Endodermal cell (in vitro differentiated cells): Measurements from ENCODE around the gene WWC2. TPM values are rescaled to one million over a fixed set of nuclear protein-coding genes. Genes with fewer than 3 reads are reported as not detected.

Experiments
- DNase-seq: peaks from one replicate; pipeline ENCODE4 v3.0.0-alpha.2; 2017
- H3K27ac ChIP-seq: 2 replicates; pipeline ENCODE4 v1.5.1; 2013; ENCODE audit warnings: mild to moderate bottlenecking, low read depth, low read length, moderate library complexity
- H3K27me3 ChIP-seq: 2 replicates; pipeline ENCODE4 v1.6.1; 2013; ENCODE audit warnings: mild to moderate bottlenecking, low read length, moderate library complexity; ENCODE audit not compliant: insufficient read depth, control insufficient read depth, poor library complexity, severe bottlenecking
- H3K36me3 ChIP-seq: 2 replicates; pipeline ENCODE4 v1.7.0; 2013; ENCODE audit warnings: mild to moderate bottlenecking, low read length, moderate library complexity; ENCODE audit not compliant: control insufficient read depth, insufficient read depth
- H3K4me1 ChIP-seq: one replicate; pipeline ENCODE4 v1.7.0; 2013; ENCODE audit warnings: low read length; ENCODE audit not compliant: control insufficient read depth, insufficient read depth
- H3K4me3 ChIP-seq: 2 replicates; pipeline ENCODE4 v1.5.1; 2013; ENCODE audit warnings: mild to moderate bottlenecking, low read length, moderate library complexity
- H3K9ac ChIP-seq: 2 replicates; pipeline ENCODE4 v1.6.1; 2013; ENCODE audit warnings: mild to moderate bottlenecking, low read length, moderate library complexity; ENCODE audit not compliant: poor library complexity, severe bottlenecking; ENCODE audit errors: extremely low read depth
- H3K9me3 ChIP-seq: 2 replicates; pipeline ENCODE4 v1.6.1; 2013; ENCODE audit warnings: mild to moderate bottlenecking, low read length, moderate library complexity; ENCODE audit not compliant: control insufficient read depth
- H3K27ac Mint-ChIP-seq: 2 replicates; pipeline ENCODE4 v1.8.0; 2020; ENCODE audit warnings: mixed read lengths
- H3K27me3 Mint-ChIP-seq: 2 replicates; pipeline ENCODE4 v1.8.0; 2021; ENCODE audit warnings: mild to moderate bottlenecking, mixed read lengths; ENCODE audit not compliant: insufficient read depth
- H3K36me3 Mint-ChIP-seq: 2 replicates; pipeline ENCODE4 v1.8.0; 2020; ENCODE audit warnings: low read depth, mixed read lengths
- H3K4me1 Mint-ChIP-seq: 2 replicates; pipeline ENCODE4 v1.8.0; 2020; ENCODE audit warnings: mixed read lengths
- H3K4me3 Mint-ChIP-seq: 2 replicates; pipeline ENCODE4 v1.8.0; 2020; ENCODE audit warnings: mild to moderate bottlenecking, moderate library complexity, mixed read lengths
- H3K9me3 Mint-ChIP-seq: 2 replicates; pipeline ENCODE4 v1.8.0; 2020; ENCODE audit warnings: mild to moderate bottlenecking, mixed read lengths
- CTCF ChIP-seq: fragments of 200-600 bp; sonication (generic); conservative IDR thresholded peaks from 2 replicates; pipeline ENCODE4 v1.5.0; 2021; ENCODE audit warnings: antibody characterized with exemption, mild to moderate bottlenecking
- WGBS, 2 experiments: methylation state at CpG; one replicate each; pipeline versions ENCODE4 v1.1.5 to v1.1.7; 2013; ENCODE audit warnings: missing lambda C conversion rate in 2 of 2, mixed read lengths in 1 of 2; ENCODE audit not compliant: insufficient coverage in 1 of 2, insufficient read length in 1 of 2; 5-methylcytosine and 5-hydroxymethylcytosine counted together
- total RNA-seq, 2 donors: library from RNA; stranded (reverse); fragmentation: NEBNext Ultra II Directional in 1 of 2; extraction: Animal tissue kit (Norgen Biotek cat#: 25700) in 1 of 2; gene quantifications; 2 replicates in 1 of 2; 3 replicates in 1 of 2; pipeline ENCODE4 v1.2.1, GENCODE V29; 2021

The WWC2 gene
- total RNA-seq, 2 donors from 2014 or later = 98.2 to 108 TPM

- Histone ChIP-seq H3K4me1 (no peaks in the 10 kb centered on the region), H3K4me3 (no peak overlapping the region), H3K27me3 (no peaks in the 10 kb centered on the region), H3K9ac (no peak overlapping the region), H3K9me3 (peaks cover 6% of the 10 kb centered on the region), H3K27ac (no peak overlapping the region), H3K36me3 (peaks cover 72% of the 10 kb centered on the region)
- no peak for DNase-seq
- no peak overlapping the region for H3K4me3 Mint-ChIP-seq
- no peaks in the 10 kb centered on the region for H3K9me3 Mint-ChIP-seq
- H3K27me3 Mint-ChIP-seq = no peaks in the 10 kb centered on the region
- no peaks in the 10 kb centered on the region for H3K4me1 Mint-ChIP-seq
- 98% methylated on average over 2 of the region's 4 CpGs; no CpG with 5 or more reads in 1 of the 2 experiments for WGBS, 2 experiments
- TF ChIP-seq CTCF = no peak
- H3K36me3 Mint-ChIP-seq = peaks cover 13% of the 10 kb centered on the region
- no peak overlapping the region for H3K27ac Mint-ChIP-seq
Measured at GRCh38 chr4:183214912-183215488, 115.9 kb downstream of the WWC2 start.

DNA sequence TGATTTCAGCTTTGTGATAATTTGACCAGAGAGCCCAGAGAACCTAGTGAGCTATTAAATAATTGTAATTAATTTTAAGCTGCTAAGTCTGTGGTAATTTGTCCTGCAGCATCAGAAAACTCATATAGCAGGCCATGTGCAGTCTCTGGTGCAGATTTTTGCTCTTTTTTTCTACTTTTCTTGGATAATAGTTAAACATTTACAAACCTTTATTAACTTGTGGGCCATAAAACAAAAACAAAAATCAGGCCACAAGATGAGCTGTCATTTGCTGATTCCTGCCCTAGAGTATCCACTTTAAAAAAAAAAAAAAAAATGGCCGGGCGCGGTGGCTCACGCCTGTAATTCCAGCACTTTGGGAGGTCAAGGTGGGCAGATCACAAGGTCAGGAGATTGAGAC lies 121.2 kb downstream of the WWC2 start:
- no peak overlapping the region for H3K4me3 Mint-ChIP-seq
- Histone ChIP-seq H3K27ac (no peak overlapping the region), H3K27me3 (no peaks in the 10 kb centered on the region), H3K4me3 (no peak overlapping the region), H3K36me3 (peaks cover 68% of the 10 kb centered on the region), H3K4me1 (no peaks in the 10 kb centered on the region), H3K9me3 (peaks cover 6% of the 10 kb centered on the region), H3K9ac (no peak overlapping the region)
- no peak for DNase-seq
- no peak for TF ChIP-seq CTCF
- H3K27me3 Mint-ChIP-seq = no peaks in the 10 kb centered on the region
- H3K4me1 Mint-ChIP-seq = peaks cover 9% of the 10 kb centered on the region
- H3K9me3 Mint-ChIP-seq = no peaks in the 10 kb centered on the region
- H3K36me3 Mint-ChIP-seq = peaks cover 24% of the 10 kb centered on the region
- WGBS, 2 experiments = 100% methylated on average over 3 of the region's 4 CpGs; no CpG with 5 or more reads in 1 of the 2 experiments
- H3K27ac Mint-ChIP-seq = no peak overlapping the region

GRCh38 chr4:183223053-183223452 lies 124.0 kb downstream of the WWC2 start:
- Histone ChIP-seq H3K27me3 (no peaks in the 10 kb centered on the region), H3K27ac (no peak overlapping the region), H3K9me3 (peaks cover 6% of the 10 kb centered on the region), H3K4me1 (no peaks in the 10 kb centered on the region), H3K9ac (no peak overlapping the region), H3K36me3 (peaks cover 62% of the 10 kb centered on the region), H3K4me3 (no peak overlapping the region)
- DNase-seq = no peak
- Mint-ChIP-seq H3K9me3 (no peaks in the 10 kb centered on the region), H3K27ac (no peak overlapping the region), H3K4me3 (no peak overlapping the region), H3K4me1 (peaks cover 19% of the 10 kb centered on the region), H3K27me3 (no peaks in the 10 kb centered on the region), H3K36me3 (peaks cover 28% of the 10 kb centered on the region)
- WGBS, 2 experiments = 100% methylated on average over 2 of the region's 3 CpGs; no CpG with 5 or more reads in 1 of the 2 experiments
- no peak for TF ChIP-seq CTCF
